HG02759 (cell line): Measurements from ENCODE around the gene NUDT4.
"Not testable (repeated sequence)": the region's sequence is repeated elsewhere in the genome, so short reads cannot be mapped to it uniquely, and the experiment has no call there.

Experiments used
- ATAC-seq: cut with Tn5 transposase; IDR thresholded peaks from one replicate; pipeline ENCODE4 v1.9.1; 2021; ENCODE audit warnings: mild to moderate bottlenecking, moderate library complexity; ENCODE audit not compliant: unreplicated experiment

The NUDT4 gene

GRCh38 chr12:93425736-93426411, 48.1 kb downstream of the NUDT4 start:
- peak; percentile 29 for ATAC-seq

- peak; percentile 43 for ATAC-seq
Measured at GRCh38 chr12:93426412-93426805, 48.7 kb downstream of the NUDT4 start.

GRCh38 chr12:93427779-93428564, 50.2 kb downstream of the NUDT4 start:
- no peak for ATAC-seq

- no peak for ATAC-seq
Measured at GRCh38 chr12:93429448-93429847, 51.7 kb downstream of the NUDT4 start.

GRCh38 chr12:93429852-93430251, 52.1 kb downstream of the NUDT4 start:
- no peak for ATAC-seq

GRCh38 chr12:93430280-93430679, 52.6 kb downstream of the NUDT4 start:
- ATAC-seq, result no peak

GRCh38 chr12:93432031-93432430, 54.3 kb downstream of the NUDT4 start:
- ATAC-seq, result not testable (repeated sequence)

GRCh38 chr12:93434256-93434865, 56.6 kb downstream of the NUDT4 start:
- no peak for ATAC-seq

GRCh38 chr12:93438266-93439050, 60.7 kb downstream of the NUDT4 start:
- ATAC-seq, result no peak

- ATAC-seq, result no peak
Measured at GRCh38 chr12:93440043-93440835, 62.5 kb downstream of the NUDT4 start.

- no peak for ATAC-seq
Measured at GRCh38 chr12:93441081-93441616, 63.4 kb downstream of the NUDT4 start.

- peak; percentile 82 for ATAC-seq
Measured at GRCh38 chr12:93441617-93442410, 64.1 kb downstream of the NUDT4 start, which contains the start of gene UBE2N. UBE2N (minus strand) TSS chr12:93441947; CDS start chr12:93441884, 63 bp downstream.

GRCh38 chr12:93442411-93443340, 65.0 kb downstream of the NUDT4 start:
- ATAC-seq, result no peak

GRCh38 chr12:93443576-93443975, 65.9 kb downstream of the NUDT4 start:
- ATAC-seq, result no peak

- no peak for ATAC-seq
Measured at GRCh38 chr12:93447555-93448290, 70.0 kb downstream of the NUDT4 start.

- ATAC-seq, result no peak
Measured at GRCh38 chr12:93448796-93449195, 71.1 kb downstream of the NUDT4 start.

GRCh38 chr12:93449277-93449676, 71.6 kb downstream of the NUDT4 start:
- ATAC-seq, result peak; percentile 93
